ENCODE measurements around the gene UBFD1.
"Not testable (repeated sequence)": the region's sequence is repeated elsewhere in the genome, so short reads cannot be mapped to it uniquely, and the experiment has no call there.

The UBFD1 gene

DNA sequence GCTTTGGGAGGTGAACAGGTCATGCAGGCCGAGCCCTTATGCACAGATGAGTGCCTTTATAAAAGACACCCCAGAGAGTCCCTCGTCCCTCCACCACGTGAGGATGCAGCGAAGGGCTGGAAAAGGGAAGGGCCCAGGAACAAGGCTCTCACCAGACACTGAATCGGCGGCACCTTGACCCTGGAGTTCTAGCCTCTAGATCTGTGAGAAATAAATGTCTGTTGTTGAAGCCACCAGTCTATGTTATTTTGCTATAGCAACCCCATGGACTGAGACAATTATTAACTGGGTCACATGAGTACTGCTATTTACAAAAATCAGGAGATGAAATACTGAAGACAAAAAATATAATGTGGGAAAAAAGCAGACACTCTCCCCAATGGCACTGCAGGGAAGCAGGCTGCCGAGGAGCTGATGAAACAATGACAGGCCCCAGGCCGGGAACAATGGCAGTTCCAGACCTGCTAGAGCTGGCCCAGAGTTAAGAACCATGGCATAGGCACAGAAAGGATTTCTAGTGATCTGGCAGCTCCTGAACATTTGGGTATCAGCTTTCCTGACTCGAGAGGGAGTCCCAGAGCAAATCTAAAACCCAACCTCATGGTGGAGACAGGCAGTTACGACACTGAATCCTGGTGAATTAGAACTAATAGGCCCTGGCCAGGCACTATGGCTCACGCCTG is 29.4 kb upstream of the UBFD1 start:
- peak; percentile 97 for FAIRE-seq

DNA sequence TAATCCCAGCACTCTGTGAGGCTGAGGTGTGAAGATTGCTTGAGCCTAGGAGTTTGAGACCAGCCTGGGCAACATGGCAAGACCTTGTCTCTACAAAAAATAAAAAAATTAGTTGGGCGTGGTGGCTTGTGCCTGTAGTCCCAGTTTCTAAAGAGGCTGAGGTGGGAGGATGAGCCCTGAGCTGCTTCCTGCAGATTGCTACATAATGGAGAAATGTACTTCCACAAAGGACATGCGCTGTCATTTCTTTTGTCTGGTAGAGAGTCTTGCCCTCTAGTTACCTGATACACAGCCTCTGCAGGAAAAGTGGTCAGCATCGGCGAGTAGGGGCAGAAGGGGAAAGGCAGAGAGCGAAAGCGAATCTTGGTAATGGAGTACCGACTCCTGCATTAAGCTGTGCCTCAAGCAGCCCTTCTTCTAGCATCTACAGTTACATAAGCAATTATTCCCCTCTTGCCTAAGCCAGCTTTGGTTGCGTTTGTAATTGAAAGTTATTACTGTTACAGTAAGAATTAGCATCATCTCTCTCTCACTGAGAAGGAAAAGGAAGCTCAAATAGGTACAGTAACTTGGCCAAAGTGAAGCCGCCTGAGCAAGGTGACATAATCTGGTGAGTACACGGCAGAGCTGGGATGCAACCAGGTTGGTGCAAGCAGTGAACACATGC is 28.8 kb upstream of the UBFD1 start:
- FAIRE-seq = no peak

DNA sequence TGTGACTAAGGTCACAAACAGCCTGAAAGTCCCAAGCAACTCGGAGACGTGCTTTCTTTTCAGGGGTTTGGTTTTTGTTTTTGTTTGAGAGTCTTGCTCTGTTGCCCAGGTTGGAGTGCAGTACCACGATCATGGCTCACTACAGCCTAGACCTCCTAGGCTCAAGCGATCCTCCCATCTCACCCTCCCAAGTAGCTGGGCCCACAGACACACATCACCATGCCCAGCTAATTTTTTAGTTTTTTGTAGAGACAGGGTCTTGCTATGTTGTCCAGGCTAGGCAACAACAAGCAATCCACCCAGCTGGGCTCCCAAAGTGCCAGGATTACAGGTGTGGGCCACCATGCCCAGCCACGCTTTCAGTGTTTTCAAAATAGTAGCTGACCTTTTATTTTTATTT is 27.5 kb upstream of the UBFD1 start:
- no peak for FAIRE-seq

DNA sequence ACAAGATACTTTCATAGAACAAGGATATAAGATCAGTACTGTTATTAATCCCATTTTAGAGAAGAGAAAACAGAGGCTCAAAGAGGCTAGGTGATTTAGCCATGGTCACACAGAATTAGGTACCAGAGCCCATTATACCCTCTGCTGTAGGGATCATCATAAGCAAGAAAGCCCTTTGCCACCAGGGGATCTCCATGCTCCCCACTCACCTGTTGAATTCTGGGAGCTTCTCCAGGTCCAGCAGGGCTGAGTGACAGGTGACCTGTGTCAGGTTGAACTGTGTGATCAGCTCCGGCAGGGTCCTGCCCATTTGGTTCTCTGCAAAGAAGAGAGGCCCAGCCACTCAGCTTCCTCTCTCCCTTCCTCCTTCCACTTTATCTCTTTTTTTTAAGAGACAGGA is 25.1 kb upstream of the UBFD1 start:
- FAIRE-seq = no peak

DNA sequence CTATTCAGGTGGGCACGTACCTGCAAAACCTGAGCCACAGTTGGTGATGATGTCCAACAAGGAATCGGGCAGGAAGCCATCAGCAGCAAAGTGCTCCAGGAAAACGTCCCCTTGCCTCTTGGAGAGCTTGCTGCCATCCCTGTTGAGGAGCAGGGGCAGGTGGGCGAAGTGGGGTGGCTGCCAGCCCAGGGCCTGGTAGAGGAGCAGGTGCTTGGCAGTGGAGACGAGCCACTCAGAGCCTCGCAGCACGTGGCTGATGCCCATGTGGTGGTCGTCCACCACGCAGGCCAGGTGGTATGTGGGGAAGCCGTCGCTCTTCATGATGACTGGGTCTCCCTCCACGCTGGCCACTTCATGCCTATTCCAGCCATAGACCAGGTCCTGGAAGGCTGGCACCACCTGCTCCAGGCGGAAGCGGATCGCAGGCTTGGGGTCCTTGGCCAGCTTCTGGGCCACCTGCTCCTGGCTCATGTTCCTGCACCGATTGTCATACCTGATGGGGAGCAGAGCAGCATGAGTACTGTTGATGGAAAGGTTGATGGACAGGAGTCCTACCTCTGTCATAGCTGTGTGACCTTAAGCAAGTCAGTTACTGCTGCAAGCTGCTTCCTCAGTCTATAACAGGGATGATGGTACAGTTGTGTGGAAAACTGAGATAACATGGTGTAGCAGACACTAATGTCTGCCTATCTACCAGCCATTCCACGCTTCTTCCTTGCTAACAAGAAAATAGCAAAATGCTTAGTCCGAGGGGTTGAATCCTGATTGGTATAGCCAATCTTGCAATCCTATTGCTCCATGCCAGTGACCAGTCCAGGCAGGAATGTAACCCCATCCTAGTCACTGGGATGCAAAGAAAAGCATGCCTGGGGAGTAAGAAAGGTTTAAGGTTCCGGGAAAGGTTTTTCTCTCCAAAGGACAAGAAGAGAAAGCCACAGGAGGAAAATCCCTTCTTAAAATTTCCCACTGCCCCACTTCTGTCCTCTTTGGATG is 22.4 kb upstream of the UBFD1 start:
- no peak for FAIRE-seq

DNA sequence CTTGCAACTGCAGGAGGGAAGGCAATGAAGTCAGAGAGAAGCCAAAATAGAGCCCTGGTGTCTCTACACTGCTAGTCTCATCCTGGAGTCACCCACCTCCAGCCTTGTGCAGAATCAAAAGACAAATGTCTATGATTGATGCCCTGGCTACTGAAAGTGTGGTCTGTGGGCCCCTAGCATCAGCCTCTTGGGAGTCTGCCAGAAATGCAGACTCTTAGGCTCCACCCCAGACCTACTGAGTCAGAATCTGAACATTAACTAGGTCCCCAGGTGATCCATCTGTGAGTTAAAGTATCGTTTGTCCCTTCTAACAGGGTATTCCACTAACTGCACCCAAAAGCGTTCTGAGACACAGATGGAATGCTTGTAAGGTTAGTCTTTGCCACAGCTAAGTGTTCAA is 21.6 kb upstream of the UBFD1 start:
- no peak for FAIRE-seq

DNA sequence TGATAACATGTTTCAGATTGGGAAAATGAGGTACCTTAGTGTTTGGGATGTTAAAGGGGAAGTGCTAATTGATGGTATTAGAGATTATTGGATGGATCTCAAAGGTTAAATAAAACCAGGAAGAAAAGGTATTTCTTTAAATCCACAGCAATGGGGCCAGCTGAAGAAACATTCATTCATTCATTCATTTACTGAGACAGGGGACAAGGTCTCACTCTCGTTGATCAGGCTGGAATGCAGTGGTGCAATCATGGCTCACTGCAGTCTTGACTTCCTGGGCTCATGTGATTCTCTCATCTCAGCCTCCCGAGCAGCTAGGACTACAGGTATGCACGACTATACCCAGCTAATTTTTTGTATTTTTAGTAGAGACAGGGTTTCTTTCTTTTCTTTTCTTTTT is 20.1 kb upstream of the UBFD1 start:
- FAIRE-seq = no peak

DNA sequence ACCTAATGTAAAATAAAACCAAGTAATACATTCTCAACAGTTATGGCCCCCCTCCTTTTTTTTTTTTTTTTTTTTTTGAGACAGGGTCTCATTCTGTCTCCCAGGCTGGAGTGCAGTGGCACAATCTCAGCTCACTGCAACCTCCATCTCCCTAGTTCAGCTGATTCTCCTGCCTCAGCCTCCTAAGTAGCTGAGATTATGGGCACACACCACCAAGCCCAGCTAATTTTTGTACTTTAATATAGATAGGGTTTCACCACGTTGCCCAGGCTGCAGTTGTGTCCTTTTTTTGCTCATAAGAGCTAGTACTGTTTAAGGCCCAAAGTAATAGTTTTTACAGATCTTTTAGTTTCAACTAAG is 18.6 kb upstream of the UBFD1 start:
- no peak for FAIRE-seq

DNA sequence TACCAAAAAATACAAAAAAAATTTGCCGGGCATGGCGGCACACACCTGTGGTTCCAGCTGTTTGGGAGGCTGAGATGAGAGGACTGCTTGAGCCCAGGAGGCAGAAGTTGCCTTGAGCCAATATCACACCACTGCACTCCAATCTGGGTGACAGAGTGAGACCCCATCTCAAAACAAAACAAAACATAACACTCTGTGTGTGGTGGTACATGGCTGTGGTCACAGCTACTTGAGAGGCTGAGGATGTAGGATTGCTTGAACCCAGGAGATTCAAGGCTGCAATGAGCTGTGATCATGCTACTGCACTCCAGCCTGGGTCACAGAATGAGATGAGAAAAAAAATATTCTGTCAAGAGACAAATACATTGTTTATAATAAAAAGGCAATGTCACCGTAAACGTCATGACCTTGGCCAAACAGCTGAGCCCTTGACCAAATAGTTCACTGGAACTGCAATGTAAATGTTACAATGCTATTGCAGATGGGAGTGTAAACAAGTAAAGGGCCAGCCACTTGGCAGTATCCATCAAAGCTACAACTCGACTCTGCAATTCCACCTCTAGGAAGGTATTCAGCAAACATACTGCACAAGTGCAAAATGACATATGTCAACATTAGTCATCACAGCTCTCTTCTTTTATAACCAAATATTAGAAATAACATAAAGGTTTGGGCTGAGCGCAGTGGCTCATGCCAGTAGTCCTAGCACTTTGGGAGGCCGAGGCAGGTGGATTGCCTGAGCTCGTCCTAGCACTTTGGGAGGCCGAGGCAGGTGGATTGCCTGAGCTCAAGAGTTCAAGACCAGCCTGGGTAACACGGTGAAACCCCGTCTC is 17.3 kb upstream of the UBFD1 start:
- peak; percentile 62 for FAIRE-seq

DNA sequence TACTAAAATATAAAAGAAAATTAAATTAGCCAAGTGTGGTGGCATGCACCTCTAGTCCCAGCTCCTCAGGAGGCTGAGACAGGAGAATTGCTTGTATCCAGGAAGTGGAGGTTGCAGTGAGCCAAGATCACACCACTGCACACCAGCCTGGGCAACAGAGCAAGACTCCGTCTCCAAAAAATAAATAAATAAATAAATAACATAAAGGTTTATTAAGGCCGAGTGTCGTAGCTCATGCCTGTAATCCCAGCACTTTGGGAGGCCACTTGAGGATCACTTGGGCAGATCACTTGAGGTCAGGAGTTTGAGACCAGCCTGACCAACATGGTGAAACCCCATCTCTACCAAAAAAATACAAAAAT is 16.7 kb upstream of the UBFD1 start:
- FAIRE-seq = not testable (repeated sequence)

DNA sequence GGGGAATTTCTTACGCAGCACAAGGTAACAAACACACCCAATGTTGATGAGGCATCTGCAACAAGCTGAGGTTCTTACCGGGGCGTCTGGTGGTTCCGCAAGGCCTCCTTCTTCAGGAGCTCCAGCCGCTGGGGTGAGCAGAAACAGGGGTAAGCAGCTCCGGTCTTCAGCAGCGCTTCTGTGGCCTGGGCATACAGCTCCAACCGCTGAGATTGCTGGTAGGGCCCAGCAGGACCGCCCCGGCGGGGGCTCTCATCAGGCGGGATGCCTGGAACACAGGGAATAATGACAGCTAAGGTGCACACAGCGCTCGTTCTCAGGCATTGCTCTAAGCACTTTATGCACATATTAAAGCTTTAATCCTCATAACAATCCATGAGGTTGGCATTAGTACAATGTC is 13.1 kb upstream of the UBFD1 start:
- FAIRE-seq = no peak

DNA sequence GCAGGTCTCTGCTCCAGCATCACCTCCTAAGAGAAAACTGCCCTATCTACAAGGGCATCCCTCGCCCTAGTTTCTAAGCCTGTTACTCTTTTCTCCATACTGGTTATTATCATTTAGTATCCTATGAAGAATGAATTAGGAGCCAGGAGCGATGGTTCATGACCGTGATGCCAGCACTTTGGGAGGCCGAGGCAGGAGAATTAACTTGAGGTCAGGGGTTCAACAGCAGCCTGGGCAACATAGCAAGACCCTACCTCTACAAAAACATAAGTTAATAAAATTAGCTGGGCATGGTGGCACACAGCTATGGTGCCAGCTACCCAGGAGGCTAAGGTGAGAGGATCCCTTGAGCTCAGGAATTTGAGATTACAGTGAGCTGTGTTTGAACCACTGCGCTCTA is 7.6 kb upstream of the UBFD1 start:
- FAIRE-seq = no peak

DNA sequence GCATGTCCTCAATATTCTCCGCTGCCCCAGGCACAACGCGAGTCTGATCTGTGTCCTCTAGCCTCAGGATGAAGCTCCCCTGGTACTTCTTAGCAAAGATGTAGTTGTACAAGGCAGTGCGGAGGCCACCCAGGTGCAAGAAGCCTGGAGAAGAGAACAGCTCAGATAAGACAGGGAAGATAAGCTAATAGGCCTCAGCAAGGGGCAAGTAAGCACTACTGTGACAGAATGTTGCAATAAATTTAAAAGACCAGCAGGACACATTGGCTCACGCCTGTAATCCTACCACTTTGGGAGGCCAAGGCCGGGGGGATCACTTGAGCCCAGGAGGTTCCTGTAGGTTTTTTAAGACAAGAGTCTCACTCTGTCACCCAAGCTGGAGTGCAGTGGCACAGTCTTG is 5.4 kb upstream of the UBFD1 start:
- FAIRE-seq = no peak

DNA sequence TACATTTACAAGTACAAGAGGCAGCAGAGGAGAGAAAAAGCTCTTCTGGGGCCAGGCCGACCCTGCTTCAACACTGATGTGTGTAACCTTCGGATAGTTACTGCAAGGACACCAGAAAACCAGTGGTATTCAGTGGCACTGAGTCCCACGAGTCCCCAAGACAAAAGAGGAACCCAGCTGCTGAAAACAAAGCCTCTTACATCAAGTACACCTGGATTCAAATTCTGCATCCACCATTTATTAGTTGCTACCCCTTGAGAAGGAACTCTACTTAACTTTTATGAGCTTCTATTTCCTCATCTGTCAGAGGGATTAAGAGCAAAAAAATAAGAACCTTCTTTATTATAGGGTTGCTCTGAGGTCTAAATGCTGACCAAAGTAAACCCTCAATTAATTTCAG is 3.0 kb upstream of the UBFD1 start:
- no peak for FAIRE-seq

DNA sequence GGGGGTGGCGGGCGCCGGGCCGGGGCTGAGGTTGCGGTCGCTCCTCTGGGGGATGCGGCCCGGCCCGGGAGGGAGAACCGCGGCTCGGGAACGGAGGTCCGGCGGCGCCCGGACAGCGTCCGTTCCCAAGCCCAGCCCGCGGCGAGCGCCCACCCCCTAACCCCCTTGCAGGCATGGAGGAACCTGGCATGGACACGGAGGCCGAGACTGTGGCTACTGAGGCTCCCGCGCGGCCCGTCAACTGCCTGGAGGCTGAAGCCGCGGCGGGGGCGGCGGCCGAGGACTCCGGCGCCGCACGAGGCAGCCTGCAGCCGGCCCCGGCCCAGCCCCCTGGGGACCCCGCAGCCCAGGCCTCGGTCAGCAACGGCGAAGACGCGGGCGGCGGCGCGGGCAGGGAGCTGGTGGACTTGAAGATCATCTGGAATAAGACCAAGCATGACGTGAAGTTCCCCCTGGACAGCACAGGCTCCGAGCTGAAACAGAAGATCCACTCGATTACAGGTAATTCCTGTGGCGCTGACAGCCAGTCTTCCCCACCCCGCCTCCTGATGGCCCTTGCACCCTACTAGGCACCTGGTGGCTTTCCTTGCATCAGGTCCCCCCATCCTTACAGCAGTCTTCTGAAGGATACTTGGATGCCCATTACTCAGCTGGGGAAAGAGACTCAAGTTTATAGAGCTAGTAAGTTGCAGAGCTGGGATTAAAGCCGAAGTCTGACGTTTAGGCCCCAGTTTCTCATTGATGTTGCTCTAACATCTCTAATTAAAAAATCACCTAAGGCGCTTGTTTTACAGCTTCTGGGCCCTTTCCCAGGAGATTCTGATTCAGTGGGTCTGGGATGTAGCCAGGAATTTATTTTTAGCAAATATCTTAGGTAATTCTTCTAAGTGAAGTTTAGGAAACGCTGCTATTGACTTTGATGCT is 514 bp downstream of the UBFD1 start:
- no peak for FAIRE-seq

DNA sequence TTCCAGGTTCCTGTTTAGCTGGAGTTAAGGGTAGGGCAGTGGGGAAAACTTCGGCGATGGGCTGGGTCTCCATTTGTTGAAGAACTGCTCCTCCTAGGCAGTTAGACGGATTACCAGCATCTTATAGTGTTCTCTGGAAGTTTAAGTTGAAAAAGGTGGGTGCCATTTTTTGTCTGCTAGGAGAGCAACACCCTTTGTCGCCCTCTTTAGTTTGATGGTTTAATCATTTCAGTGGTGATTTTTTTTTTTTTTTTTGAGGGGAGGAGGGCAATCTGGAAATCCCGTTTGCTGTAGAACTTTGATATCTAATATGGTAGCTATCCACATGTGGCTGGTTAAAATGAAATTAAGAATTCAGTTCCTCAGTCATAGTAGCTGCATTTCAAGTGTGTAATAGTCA is 4.1 kb downstream of the UBFD1 start:
- no peak for FAIRE-seq

DNA sequence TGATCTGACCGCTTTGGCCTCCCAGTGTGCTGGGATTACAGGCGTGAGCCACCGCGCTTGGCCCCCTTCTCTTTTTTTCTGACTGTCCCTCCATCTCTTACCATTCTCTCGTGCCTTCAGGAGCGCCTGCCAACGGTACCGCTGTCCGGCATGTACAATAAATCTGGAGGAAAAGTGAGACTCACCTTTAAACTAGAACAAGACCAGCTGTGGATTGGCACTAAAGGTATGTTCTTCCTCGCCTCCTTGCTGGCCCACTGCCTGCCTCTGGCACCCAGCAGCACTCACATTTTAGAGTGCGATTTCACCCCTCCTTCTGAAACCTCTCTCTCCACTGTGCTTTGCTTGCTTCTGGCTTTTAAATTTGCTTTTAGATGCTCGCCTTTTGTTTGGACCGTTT is 5.0 kb downstream of the UBFD1 start:
- no peak for FAIRE-seq

DNA sequence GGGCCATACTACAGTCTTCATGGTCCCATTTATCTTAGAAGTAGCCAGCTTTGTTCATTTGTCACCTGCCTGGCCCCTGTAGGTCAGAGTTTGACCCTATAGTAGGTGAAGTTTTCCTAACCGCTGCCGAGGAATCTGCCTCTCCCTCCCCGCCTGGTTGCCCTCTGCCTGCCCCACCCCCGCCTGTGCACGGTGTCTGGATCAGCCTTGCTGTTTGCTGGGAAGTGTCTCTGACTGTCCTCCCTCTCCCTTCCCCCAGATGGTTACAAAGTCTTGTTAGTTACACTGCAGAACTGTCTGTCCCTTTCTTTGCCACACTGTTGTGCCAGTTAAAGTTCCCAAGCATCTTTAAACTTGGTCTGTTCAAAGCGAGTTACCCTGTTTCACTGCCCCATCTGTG is 5.7 kb downstream of the UBFD1 start:
- FAIRE-seq = no peak

DNA sequence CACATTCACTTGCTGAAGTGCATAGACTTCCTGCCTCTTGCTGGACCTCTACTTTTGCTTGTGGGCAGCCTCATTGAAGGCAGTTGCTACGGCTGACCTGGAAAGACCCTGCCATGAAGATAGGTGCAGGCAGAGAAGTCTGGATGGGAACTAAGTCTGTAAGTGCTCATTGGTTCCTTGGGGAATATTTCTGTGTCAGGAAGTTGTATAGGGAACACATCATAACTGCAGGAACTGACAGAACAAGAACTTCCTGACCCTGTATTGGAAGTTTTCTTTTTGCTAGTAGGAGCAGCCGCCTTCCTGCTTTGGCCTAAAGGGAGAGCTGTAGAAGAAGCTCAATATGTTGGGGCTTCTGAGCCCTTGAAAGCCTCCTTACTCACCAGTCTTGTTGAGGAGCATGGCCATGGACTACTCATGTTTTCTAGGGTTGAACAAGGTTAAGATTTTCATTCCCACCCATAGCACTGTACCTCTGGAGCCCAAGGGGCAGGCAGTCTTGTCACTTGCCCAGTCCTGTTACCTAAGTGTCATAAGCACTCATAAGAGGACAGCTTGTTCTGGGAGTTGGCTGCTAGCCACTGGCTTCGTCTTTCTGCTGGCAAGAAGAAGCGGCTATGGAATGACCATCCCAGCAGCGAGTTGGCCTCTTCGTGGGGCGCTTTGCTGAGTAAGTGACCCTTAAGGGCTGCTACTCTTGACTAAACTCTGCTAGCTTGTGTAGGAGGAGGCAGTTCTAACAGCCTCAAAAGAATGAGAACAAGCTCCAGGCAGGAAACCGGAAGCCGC is 7.2 kb downstream of the UBFD1 start:
- FAIRE-seq = no peak

DNA sequence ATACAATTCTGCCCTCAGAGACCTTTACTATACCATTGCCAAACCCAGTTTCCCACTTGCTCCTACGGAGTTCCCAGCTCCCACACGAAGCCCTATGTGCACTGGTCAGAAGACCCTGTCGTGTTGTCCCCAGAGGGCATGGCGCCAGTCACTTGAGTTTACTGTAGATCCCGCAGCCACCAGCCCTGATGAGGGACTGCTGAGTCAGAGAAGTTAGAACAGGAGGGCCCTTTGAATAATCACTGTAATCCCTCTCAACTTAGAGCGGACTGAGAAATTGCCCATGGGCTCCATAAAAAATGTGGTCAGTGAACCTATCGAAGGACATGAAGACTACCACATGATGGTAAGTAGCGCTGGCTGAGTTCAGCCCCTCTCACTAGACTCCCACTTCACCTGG is 9.2 kb downstream of the UBFD1 start:
- no peak for FAIRE-seq

DNA sequence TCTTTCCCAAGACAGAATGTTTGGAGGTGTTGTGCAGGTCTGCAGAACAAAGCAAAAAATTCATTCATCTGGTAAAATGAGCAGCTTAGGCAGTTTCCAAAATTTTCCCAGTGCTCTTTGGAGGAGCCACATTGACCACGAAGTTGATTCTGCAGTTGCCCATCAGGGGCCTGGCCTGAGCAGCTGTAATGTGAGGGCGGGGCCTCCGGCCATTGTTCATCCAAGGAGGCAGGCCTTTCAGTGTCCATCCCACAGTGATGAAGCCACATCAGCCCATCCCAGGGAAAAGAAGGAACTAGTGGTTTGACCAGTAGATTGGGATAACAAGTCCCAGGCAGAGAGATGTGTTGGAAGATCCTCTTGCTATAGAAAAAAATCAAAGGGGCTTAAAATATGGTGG is 10.1 kb downstream of the UBFD1 start:
- FAIRE-seq = no peak
